ENCODE measurements around the gene CPNE5.

The CPNE5 gene

DNA sequence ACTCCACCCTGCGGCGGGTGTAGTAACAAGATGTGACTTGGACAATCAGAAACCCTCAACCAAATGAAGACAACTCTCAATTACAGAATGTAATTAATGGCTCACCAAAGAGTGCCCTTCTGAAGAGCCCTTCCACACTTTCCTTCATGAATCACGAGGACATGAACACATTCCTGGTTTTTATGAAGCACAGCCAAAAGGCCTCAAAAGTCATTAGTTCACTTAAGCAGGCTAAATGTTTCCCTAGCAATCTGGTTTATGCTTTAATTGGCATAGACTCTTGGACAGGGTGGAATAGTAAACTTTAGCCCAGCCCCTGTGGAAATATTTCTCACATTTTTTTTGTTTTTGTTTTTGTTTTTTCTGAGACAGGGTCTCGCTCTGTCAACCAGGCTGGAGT lies 20.5 kb downstream of the CPNE5 start:
- in situ Hi-C loops (cut with HindIII; ENCODE audit: low sequenced_read_pairs): no loop called here

GRCh38 chr6:36817847-36818246 lies 21.4 kb downstream of the CPNE5 start:
- in situ Hi-C loops (cut with HindIII; ENCODE audit: low sequenced_read_pairs): no loop called here

- in situ Hi-C loops (cut with HindIII; ENCODE audit: low sequenced_read_pairs): no loop called here
These were observed 21.9 kb downstream of the CPNE5 start for GRCh38 chr6:36817176-36817817.

- in situ Hi-C loops (cut with HindIII; ENCODE audit: low sequenced_read_pairs): no loop called here
These were observed 23.1 kb downstream of the CPNE5 start for GRCh38 chr6:36815962-36816735.

DNA sequence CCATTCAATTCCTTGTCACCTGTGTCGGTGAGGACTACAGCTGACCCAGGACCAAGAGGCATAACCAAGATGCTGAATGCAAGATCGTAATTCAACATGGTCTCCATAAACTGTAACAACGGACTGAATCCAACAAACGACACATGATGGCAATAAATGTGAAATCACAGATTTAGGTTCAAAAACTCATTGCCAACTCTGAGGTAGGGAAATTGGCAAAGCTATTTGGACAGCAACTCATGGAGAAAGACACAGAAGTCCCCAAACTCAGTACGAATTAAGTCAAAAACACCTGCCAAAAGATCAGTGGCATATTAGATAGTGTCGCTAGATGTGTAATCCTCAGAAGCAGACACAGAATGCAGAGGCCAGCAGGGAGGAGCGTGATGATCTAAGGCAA lies 25.0 kb downstream of the CPNE5 start:
- in situ Hi-C loops (cut with HindIII; ENCODE audit: low sequenced_read_pairs): loop anchor here (5.0 kb wide), 2 partner anchors 37 to 38 kb away; no protein-coding TSS in a partner anchor

- in situ Hi-C loops (cut with HindIII; ENCODE audit: low sequenced_read_pairs): loop anchor here (5.0 kb wide), 2 partner anchors 36 to 39 kb away; no protein-coding TSS in a partner anchor
These were observed 25.7 kb downstream of the CPNE5 start for GRCh38 chr6:36813526-36813925.

GRCh38 chr6:36813047-36813446 lies 26.2 kb downstream of the CPNE5 start:
- in situ Hi-C loops (cut with HindIII; ENCODE audit: low sequenced_read_pairs): loop anchor here (5.0 kb wide), 2 partner anchors 36 to 39 kb away; no protein-coding TSS in a partner anchor

- in situ Hi-C loops (cut with HindIII; ENCODE audit: low sequenced_read_pairs): loop anchor here (5.0 kb wide), 2 partner anchors 33 to 42 kb away; no protein-coding TSS in a partner anchor
These were observed 29.1 kb downstream of the CPNE5 start for GRCh38 chr6:36809941-36810803.

DNA sequence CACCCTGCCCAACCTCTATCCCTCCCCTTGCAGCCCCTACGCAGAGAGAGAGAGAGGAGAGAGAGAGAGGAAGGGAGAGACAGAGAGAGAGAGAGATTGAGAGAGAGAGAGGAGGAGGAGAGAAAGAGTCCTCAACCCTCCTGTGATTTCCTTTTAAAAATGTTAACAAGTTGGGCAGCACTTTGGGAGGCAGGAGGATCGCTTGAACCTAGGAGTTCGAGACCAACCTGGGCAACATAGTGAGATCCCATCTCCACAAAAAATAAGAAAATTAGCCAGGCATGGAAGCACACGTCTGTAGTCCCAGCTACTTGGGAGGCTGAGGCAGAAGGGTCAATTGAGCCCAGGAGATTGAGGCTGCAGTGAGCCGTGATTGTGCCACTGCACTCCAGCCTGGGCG lies 30.1 kb downstream of the CPNE5 start:
- in situ Hi-C loops (cut with HindIII; ENCODE audit: low sequenced_read_pairs): no loop called here

DNA sequence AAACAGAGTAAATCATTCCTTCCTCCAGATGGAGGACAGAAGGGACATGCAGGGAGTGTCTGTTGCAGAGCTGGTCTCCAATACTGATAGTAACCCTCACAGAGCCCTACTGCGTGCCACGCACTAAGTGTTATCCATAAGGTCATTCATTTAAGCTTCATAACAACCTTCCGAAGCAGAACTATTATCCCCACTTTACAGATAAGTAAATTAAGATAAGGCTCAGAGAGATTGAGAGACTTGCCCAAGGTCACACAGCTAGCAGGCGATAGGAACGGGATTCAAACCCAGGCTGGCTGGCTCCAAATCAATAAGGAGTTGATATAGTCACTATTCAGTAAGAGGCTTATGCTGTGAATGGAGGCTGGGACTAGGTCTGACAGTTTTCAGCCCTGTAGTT lies 30.6 kb downstream of the CPNE5 start:
- in situ Hi-C loops (cut with HindIII; ENCODE audit: low sequenced_read_pairs): no loop called here

- in situ Hi-C loops (cut with HindIII; ENCODE audit: low sequenced_read_pairs): no loop called here
These were observed 31.5 kb downstream of the CPNE5 start for GRCh38 chr6:36807750-36808149.

GRCh38 chr6:36807143-36807542 lies 32.1 kb downstream of the CPNE5 start:
- in situ Hi-C loops (cut with HindIII; ENCODE audit: low sequenced_read_pairs): no loop called here

GRCh38 chr6:36805917-36806316 lies 33.3 kb downstream of the CPNE5 start:
- in situ Hi-C loops (cut with HindIII; ENCODE audit: low sequenced_read_pairs): no loop called here

DNA sequence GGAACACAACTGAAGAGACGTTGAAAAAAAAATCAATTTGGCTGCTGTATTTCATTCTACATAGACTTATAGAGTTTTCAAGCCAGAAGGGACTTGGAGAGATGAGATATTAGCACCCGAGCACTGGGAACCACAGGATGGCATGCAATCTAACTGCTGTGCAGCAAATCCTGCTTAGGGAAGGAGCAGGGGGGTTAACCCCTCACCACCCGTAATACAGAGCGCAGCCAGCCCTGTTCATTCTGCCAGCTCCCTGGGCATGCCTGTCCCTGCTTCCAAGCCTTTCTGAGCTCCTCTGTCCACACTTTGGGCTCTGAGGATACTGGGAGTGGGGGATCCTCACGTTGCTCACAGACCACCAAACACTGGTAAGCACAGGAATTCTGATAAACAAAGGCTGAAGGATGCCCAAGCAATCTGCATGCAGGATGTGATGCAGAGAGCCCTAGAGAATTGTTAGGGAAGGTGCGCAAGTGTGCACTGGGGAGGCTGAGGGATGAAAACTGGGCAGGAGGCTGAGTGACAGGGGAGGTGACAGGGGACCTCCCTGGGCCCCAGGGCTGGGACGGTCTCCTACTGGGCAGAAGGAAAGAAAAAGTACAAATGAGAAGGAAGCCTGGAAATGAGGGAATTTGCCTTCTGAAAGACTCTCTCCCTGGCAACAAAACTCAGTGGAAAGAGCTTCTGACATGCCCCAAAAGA lies 34.0 kb downstream of the CPNE5 start:
- in situ Hi-C loops (cut with HindIII; ENCODE audit: low sequenced_read_pairs): no loop called here

DNA sequence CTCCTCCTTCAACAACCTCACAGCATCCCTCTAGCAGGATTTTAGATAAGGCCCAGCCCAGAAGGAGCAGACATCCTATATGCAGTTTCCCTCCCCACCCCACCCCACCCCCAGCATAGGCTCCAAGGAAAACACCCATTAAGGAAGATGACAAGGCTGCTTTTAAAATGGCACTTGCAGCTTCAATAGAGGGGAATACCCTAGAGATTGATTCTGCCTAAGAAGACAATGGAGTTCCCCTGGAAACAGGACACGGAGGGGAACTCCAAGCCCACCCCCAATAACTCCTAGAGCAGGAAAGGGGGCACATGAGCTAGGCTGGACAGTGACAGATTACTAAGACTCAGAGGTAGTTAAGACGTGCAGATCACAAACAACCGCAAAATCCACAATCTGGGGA lies 34.7 kb downstream of the CPNE5 start:
- in situ Hi-C loops (cut with HindIII; ENCODE audit: low sequenced_read_pairs): no loop called here

- in situ Hi-C loops (cut with HindIII; ENCODE audit: low sequenced_read_pairs): no loop called here
These were observed 35.3 kb downstream of the CPNE5 start for GRCh38 chr6:36803908-36804307.

DNA sequence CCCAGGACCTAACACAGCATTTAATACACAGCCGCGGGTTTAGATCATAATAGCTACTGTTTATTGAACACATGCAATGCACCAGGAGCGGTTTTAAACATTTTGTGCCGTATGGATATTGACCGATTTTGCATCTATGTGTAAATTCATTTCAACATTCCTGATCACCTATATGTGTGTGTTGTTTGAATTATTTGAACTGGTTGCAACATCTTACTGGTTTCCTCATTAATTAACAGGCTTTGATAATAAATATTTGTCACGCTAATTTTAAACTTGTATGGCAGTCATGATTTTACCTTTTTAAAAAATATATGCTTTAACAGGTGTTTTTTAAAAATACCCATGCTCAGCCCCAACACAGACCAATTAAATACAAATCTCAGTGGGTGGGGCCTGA lies 35.8 kb downstream of the CPNE5 start:
- in situ Hi-C loops (cut with HindIII; ENCODE audit: low sequenced_read_pairs): no loop called here

DNA sequence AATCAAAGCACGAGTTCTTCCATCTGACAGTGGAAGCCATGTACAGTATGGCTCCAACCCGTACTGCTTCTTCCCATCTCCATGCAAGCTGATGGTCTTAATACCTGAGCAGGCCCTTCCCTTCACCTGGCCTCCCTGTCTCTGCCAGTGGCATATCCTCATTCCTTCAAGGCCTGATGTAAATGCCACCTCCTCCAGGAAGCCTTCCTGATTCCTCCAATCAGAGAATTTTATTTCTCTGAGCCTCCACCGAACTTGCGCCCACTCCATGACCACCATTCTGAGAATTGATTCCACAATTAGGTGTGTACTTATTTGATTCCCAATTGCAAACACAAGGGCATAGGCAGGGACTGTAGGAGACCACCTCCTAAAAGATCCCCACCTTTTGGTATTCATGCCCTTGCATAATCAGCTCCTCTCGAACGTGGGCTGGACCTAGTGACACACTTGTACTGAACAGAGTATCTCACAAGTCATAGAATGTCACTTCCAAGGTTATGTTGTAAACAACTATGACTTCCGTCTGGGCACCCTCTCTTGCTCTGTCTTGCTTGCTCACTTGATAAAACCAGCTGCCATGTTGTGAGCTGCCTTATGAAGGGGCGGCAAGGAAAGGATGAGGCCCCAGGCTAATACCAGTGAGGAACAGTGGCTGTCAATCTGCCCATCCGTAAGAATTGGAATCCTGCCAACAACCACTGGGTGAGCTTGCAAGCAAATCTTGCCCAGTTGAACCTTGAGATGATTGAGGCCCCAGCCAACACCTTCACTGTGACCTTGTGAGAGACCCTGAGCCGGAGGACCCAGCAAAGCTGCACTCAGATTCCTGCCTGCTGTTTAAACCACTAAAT lies 38.8 kb downstream of the CPNE5 start:
- in situ Hi-C loops (cut with HindIII; ENCODE audit: low sequenced_read_pairs): no loop called here

DNA sequence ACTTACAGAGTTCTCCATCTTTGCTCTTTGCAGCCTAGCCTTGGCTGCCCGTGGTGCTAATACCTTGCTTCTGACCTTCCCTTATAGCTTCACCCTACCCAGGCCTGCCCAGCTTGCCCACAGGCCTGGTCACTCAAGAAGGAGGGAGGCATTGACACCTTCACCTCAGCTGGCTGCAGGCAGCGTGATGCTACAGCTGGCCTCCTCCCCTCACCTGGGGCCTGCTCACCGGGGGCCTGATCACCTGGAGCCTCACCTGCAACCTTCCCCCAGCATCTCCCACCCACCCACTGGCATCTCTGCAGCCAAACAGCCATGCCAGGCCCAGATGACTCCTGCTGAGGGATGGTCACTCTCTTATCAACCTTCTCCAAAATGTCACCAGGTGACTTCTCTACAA lies 40.4 kb downstream of the CPNE5 start:
- in situ Hi-C loops (cut with HindIII; ENCODE audit: low sequenced_read_pairs): no loop called here

- in situ Hi-C loops (cut with HindIII; ENCODE audit: low sequenced_read_pairs): no loop called here
These were observed 41.6 kb downstream of the CPNE5 start for GRCh38 chr6:36797653-36798052.

Data from endothelial cell of hepatic sinusoid (primary cell).